NCI-H526 treated with DMSO at 0.1 percent for 48 hours (cell line): ENCODE data around the gene PARP2.

Source experiments
- DNase-seq: peaks from one replicate; lab custom pipeline; 2025; lab: John Stamatoyannopoulos, UW

The PARP2 gene

GRCh38 chr14:20400965-20401593 lies 57.6 kb downstream of the PARP2 start:
- no peak for DNase-seq

GRCh38 chr14:20403521-20403920 lies 60.1 kb downstream of the PARP2 start:
- DNase-seq, result no peak
